BJ (cell line): ENCODE data around the gene CDKAL1. TPM values are rescaled to one million over a fixed set of nuclear protein-coding genes. Genes with fewer than 3 reads are reported as not detected.

Source experiments
- CTCF ChIA-PET: fragments of 350-600 bp; formaldehyde crosslinking; extraction: SDS; loops from one replicate; lab custom pipeline; 2021; ENCODE audit warnings: antibody characterized with exemption, inconsistent platforms; lab: Yijun Ruan, JAX
- POLR2A ChIA-PET: fragments of 300-600 bp; sonication (Branson Sonifier 250); formaldehyde crosslinking; extraction: SDS; loops from one replicate; lab custom pipeline; 2021; ENCODE audit warnings: antibody characterized with exemption; lab: Charles Lee
- DNase-seq: peaks from one replicate; pipeline ENCODE4 v3.0.0-alpha.2; 2011; ENCODE audit warnings: low read depth
- H3K27me3 ChIP-seq: 2 replicates; pipeline ENCODE4 v1.6.0; 2011; ENCODE audit warnings: low read length; ENCODE audit not compliant: control insufficient read depth, insufficient read depth
- H3K36me3 ChIP-seq: 2 replicates; pipeline ENCODE4 v1.5.1; 2011; ENCODE audit warnings: low read length; ENCODE audit not compliant: control insufficient read depth, insufficient read depth
- H3K4me3 ChIP-seq: 2 replicates; pipeline ENCODE4 v1.5.1; 2011; ENCODE audit warnings: low read depth, mild to moderate bottlenecking, control low read depth, low read length
- CTCF ChIP-seq: IDR thresholded peaks from 2 replicates; pipeline ENCODE4 v1.5.1; 2011; ENCODE audit warnings: low read depth, mild to moderate bottlenecking, control low read depth, inconsistent platforms, low read length, moderate library complexity; ENCODE audit not compliant: insufficient read depth
- polyA plus RNA-seq: library from polyadenylated mRNA; depleted of rRNA; stranded (reverse); fragments of >200 nt; gene quantifications from 2 replicates; pipeline ENCODE4 v1.2.3, GENCODE V29; 2011

CDKAL1 gene
- polyA plus RNA-seq, 1 experiment = 3.8 TPM

- no peaks in the 10 kb centered on the region for H3K27me3 ChIP-seq
- no peak for TF ChIP-seq CTCF
- ChIA-PET CTCF (interaction anchor here (2.1 kb wide), 1 partner anchor 10 kb away, joined by 5 read pairs; no protein-coding TSS in a partner anchor), POLR2A (no interaction called here)
- no peak for DNase-seq
- H3K36me3 ChIP-seq = no peaks in the 10 kb centered on the region
- H3K4me3 ChIP-seq = no peak overlapping the region
Observed at GRCh38 chr6:21166754-21167153, 632.5 kb downstream of the CDKAL1 start.

GRCh38 chr6:21167790-21168189 is 633.5 kb downstream of the CDKAL1 start:
- no peak for DNase-seq
- H3K36me3 ChIP-seq = no peaks in the 10 kb centered on the region
- no peak for TF ChIP-seq CTCF
- H3K4me3 ChIP-seq = no peak overlapping the region
- ChIA-PET POLR2A (no interaction called here), CTCF (interaction anchor here (1.0 kb wide), 1 partner anchor 12 kb away, joined by 4 read pairs; no protein-coding TSS in a partner anchor)
- H3K27me3 ChIP-seq = no peaks in the 10 kb centered on the region

GRCh38 chr6:21171801-21172200 is 637.5 kb downstream of the CDKAL1 start:
- TF ChIP-seq CTCF = no peak
- Histone ChIP-seq H3K36me3 (no peaks in the 10 kb centered on the region), H3K4me3 (no peak overlapping the region), H3K27me3 (no peaks in the 10 kb centered on the region)
- ChIA-PET POLR2A (no interaction called here), CTCF (no interaction called here)
- no peak for DNase-seq

GRCh38 chr6:21173031-21173430 is 638.8 kb downstream of the CDKAL1 start:
- DNase-seq = no peak
- Histone ChIP-seq H3K4me3 (no peak overlapping the region), H3K27me3 (no peaks in the 10 kb centered on the region), H3K36me3 (no peaks in the 10 kb centered on the region)
- ChIA-PET CTCF (interaction anchor here (1.0 kb wide), 1 partner anchor 23 kb away, joined by 3 read pairs; no protein-coding TSS in a partner anchor), POLR2A (no interaction called here)
- no peak for TF ChIP-seq CTCF

- DNase-seq = no peak
- no peaks in the 10 kb centered on the region for H3K27me3 ChIP-seq
- TF ChIP-seq CTCF = no peak
- no peak overlapping the region for H3K4me3 ChIP-seq
- H3K36me3 ChIP-seq = no peaks in the 10 kb centered on the region
- POLR2A ChIA-PET = no interaction called here
- CTCF ChIA-PET = interaction anchor here (1.0 kb wide), 1 partner anchor 22 kb away, joined by 3 read pairs; no protein-coding TSS in a partner anchor
Observed at GRCh38 chr6:21173678-21174077, 639.4 kb downstream of the CDKAL1 start.
